Endothelial cell of umbilical vein (primary cell): ENCODE measurements around the gene DGKD. TPM values are rescaled to one million over a fixed set of nuclear protein-coding genes. Genes with fewer than 3 reads are reported as not detected.

Source experiments
- BruUV-seq: library from RNA; stranded (reverse); fragments of 400-500 nt; replicated peaks from 2 replicates; lab custom pipeline; 2021; lab: Mats Ljungman, UMichigan
- CTCF ChIA-PET: fragments of 300-600, 350-600 bp; sonication (Branson Sonifier 250); formaldehyde crosslinking; loops from one replicate; lab custom pipeline; 2021; ENCODE audit warnings: antibody characterized with exemption, inconsistent platforms; lab: Charles Lee
- POLR2A ChIA-PET: fragments of 300-600, 350-600 bp; sonication (Branson Sonifier 250); formaldehyde crosslinking; loops from one replicate; lab custom pipeline; 2021; ENCODE audit warnings: antibody characterized with exemption, inconsistent platforms; lab: Charles Lee
- DNase-seq: peaks from one replicate; pipeline ENCODE4 v3.0.0-alpha.2; 2011; ENCODE audit warnings: low read depth, low spot score
- FAIRE-seq: peaks from 2 replicates; lab custom pipeline; 2011; peaks lifted over from hg19 to GRCh38; lab: Jason Lieb, UNC
- H2AFZ ChIP-seq: 2 replicates; pipeline ENCODE4 v1.6.0; 2012; ENCODE audit warnings: low read depth, low read length, control low read depth, inconsistent platforms
- H3K27ac ChIP-seq: 2 replicates; pipeline ENCODE4 v1.5.1; 2011; ENCODE audit warnings: low read depth, mild to moderate bottlenecking, control low read depth, low read length, moderate library complexity; ENCODE audit not compliant: insufficient read depth
- H3K27me3 ChIP-seq, 2 experiments: 2 replicates each; pipeline versions ENCODE4 v1.6.0 to v1.6.1; 2011; ENCODE audit warnings: low read length in 2 of 2, mixed read lengths in 1 of 2; ENCODE audit not compliant: control insufficient read depth in 2 of 2, insufficient read depth in 2 of 2
- H3K36me3 ChIP-seq, 2 experiments: 2 replicates in 1 of 2; 3 replicates in 1 of 2; pipeline ENCODE4 v1.5.1; 2011; ENCODE audit warnings: low read length in 2 of 2, mild to moderate bottlenecking in 1 of 2, moderate library complexity in 1 of 2; ENCODE audit not compliant: control insufficient read depth in 2 of 2, insufficient read depth in 2 of 2; ENCODE audit errors: extremely low read depth in 1 of 2
- H3K4me1 ChIP-seq: 3 replicates; pipeline ENCODE4 v1.5.1; 2011; ENCODE audit warnings: mild to moderate bottlenecking, low read length; ENCODE audit not compliant: control insufficient read depth, insufficient read depth; ENCODE audit errors: extremely low read depth
- H3K4me2 ChIP-seq: 2 replicates; pipeline ENCODE4 v1.6.1; 2011; ENCODE audit warnings: low read length, control low read depth, mixed read lengths; ENCODE audit not compliant: insufficient read depth
- H3K4me3 ChIP-seq, 3 experiments: fragments of 200-600 bp in 1 of 3; sonication (generic), shearing (Covaris generic) in 1 of 3; replicated peaks in 1 of 3; 2 replicates each; pipeline ENCODE4 v1.5.1; 2011 to 2016; ENCODE audit warnings: control low read depth in 3 of 3, low read length in 3 of 3, mild to moderate bottlenecking in 2 of 3, inconsistent platforms in 1 of 3, low read depth in 1 of 3, moderate library complexity in 1 of 3; ENCODE audit not compliant: insufficient read depth in 1 of 3
- H3K79me2 ChIP-seq: 2 replicates; pipeline ENCODE4 v1.6.0; 2012; ENCODE audit warnings: low read length, inconsistent platforms; ENCODE audit not compliant: control insufficient read depth, insufficient read depth
- H3K9ac ChIP-seq: replicated peaks from 2 replicates; pipeline ENCODE3; 2011; ENCODE audit warnings: low read length, control low read depth; ENCODE audit not compliant: insufficient read depth; ENCODE audit errors: extremely low read depth
- H3K9me1 ChIP-seq: replicated peaks from 3 replicates; pipeline ENCODE4 v1.6.0; 2011; ENCODE audit warnings: mild to moderate bottlenecking, low read length; ENCODE audit not compliant: control insufficient read depth, insufficient read depth; ENCODE audit errors: extremely low read depth
- H3K9me3 ChIP-seq: replicated peaks from 2 replicates; pipeline ENCODE4 v1.5.1; 2012; ENCODE audit warnings: low read length, inconsistent platforms; ENCODE audit not compliant: control insufficient read depth, insufficient read depth
- H4K20me1 ChIP-seq: replicated peaks from 2 replicates; pipeline ENCODE3; 2011; ENCODE audit warnings: mild to moderate bottlenecking, low read length; ENCODE audit not compliant: control insufficient read depth, insufficient read depth; ENCODE audit errors: extremely low read depth
- CTCF ChIP-seq, 2 donors: IDR thresholded peaks; 1 replicate in 1 of 2; 2 replicates in 1 of 2; pipeline ENCODE4 v1.5.1; 2011; ENCODE audit warnings: low read length in 2 of 2, mild to moderate bottlenecking in 2 of 2, moderate library complexity in 2 of 2, control low read depth in 1 of 2, inconsistent platforms in 1 of 2, low read depth in 1 of 2; ENCODE audit not compliant: insufficient read depth in 1 of 2; ENCODE audit errors: extremely low read depth in 1 of 2
- EZH2 ChIP-seq: IDR thresholded peaks from 2 replicates; pipeline ENCODE4 v1.6.1; 2012; ENCODE audit warnings: borderline replicate concordance, low read depth, mild to moderate bottlenecking, moderate library complexity, low read length, inconsistent platforms; ENCODE audit not compliant: severe bottlenecking
- FOS ChIP-seq: IDR thresholded peaks from 2 replicates; pipeline ENCODE4 v1.6.1; 2011; ENCODE audit warnings: mild to moderate bottlenecking, low read length, moderate library complexity, borderline replicate concordance; ENCODE audit not compliant: insufficient read depth
- GATA2 ChIP-seq: IDR thresholded peaks from 2 replicates; pipeline ENCODE4 v1.7.0; 2011; ENCODE audit warnings: low read depth, mild to moderate bottlenecking, moderate library complexity, mixed read lengths, low read length; ENCODE audit not compliant: insufficient read length, insufficient read depth
- MYC ChIP-seq: IDR thresholded peaks from one replicate; pipeline ENCODE4 v1.6.1; 2011; ENCODE audit warnings: mild to moderate bottlenecking, low read depth, low read length
- POLR2AphosphoS5 ChIP-seq: IDR thresholded peaks from 2 replicates; pipeline ENCODE4 v1.6.1; 2012; ENCODE audit warnings: low read depth, mild to moderate bottlenecking, control low read depth, low read length, moderate library complexity; ENCODE audit not compliant: insufficient read depth
- dilution Hi-C: fragments of 300-500 bp; cut with MboI; formaldehyde crosslinking; loops from one replicate; pipeline ENCODE4 v1.15.0; 2019; ENCODE audit warnings: low sequenced_read_pairs; ENCODE audit not compliant: extremely low pct_ligation_motif_present
- intact Hi-C: fragments of 100-400 bp; cut with micrococcal nuclease; formaldehyde crosslinking; loops from one replicate; pipeline ENCODE4 v1.10.0; 2022
- polyA plus RNA-seq, 4 experiments: library from polyadenylated mRNA; depleted of rRNA in 3 of 4; stranded (reverse) in 3 of 4; unstranded in 1 of 4; fragments of >200 nt; gene quantifications; 2 replicates each; pipeline versions ENCODE4 v1.2.1 to v1.2.3, GENCODE V29; 2011 to 2012; ENCODE audit warnings: missing spikeins in 1 of 4
- total RNA-seq: library from RNA; stranded (reverse); gene quantifications from 2 replicates; pipeline ENCODE4 v1.2.3, GENCODE V29; 2021

DGKD gene
- total and polyA plus RNA-seq, 2 donors (not counting 3 experiments of a cell fraction or from before 2014, with no cell fraction given) = 10.8 to 36.6 TPM

DNA sequence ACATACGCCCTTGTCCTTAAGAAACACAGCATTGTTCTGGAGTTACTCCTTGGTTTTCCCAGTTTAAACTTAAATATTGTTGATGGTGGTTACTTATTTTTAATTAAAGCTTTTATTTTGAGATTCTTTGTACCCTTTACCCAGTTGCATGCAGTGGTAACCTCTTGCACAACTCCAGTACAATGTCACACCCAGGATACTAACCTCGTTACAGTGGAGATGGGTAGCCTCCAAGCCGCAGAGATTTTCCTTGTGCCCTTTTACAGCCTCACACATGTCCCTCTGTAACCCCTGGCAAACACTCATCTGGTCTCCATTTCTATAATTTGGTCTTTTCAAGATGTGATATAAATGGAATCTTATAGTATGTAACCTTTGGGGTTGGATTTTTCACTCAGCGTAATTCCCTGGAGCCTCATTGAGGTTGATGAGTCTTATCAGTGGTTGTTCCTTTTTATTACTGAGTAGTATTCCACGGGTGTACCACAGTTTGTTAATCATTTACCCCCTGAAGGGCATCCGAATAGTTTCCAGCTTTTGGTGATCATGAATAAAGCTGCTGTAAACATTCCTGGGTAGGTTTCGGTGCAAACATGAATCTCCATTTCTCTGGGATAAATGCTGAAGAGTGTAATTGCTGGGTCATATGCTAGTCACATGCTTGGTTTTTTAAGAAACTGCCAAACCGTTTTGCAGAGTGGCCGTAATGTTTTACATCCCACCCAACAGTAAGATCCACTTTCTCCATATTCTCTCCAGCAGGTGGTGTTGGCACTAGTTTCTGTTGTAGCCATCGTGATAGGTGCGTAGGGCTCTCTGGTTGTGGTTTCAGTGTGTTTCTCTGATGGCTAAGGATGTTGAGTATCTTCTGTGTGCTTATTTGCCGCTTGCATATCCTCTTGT lies 68.6 kb downstream of the DGKD start:
- intact Hi-C loops = no loop called here
- no peak overlapping the region for H3K4me3 ChIP-seq
- no TSS peak for BruUV-seq
- H3K36me3 ChIP-seq = no peaks in the 10 kb centered on the region
- no peaks in the 10 kb centered on the region for H4K20me1 ChIP-seq
- ChIA-PET POLR2A (no interaction called here), CTCF (no interaction called here)
- peaks cover 3% of the 10 kb centered on the region for H3K79me2 ChIP-seq
- FAIRE-seq (no peak), DNase-seq (no peak)
- no peak for TF ChIP-seq MYC
- TF ChIP-seq EZH2 = no peak
- no peak for TF ChIP-seq POLR2AphosphoS5
- TF ChIP-seq FOS = no peak
- TF ChIP-seq GATA2 = no peak
- TF ChIP-seq CTCF (IDR thresholded peaks at IDR 0.05; ENCODE audit: extremely low read depth in 1 of 2, insufficient read depth in 1 of 2, low read depth in 1 of 2, low read length in 2 of 2) = no peak
- no peak overlapping the region for H3K4me2 ChIP-seq
- no peaks in the 10 kb centered on the region for H3K27me3 ChIP-seq
- H3K9me3 ChIP-seq = no peaks in the 10 kb centered on the region
- H3K27ac ChIP-seq = no peak overlapping the region
- H3K9ac ChIP-seq = no peak overlapping the region
- dilution Hi-C loops = no loop called here
- H3K9me1 ChIP-seq = no peaks in the 10 kb centered on the region
- H2AFZ ChIP-seq = no peak overlapping the region
- H3K4me1 ChIP-seq = peaks cover 26% of the 10 kb centered on the region
